ENCODE measurements around the gene ZCWPW2.

ZCWPW2 gene

DNA sequence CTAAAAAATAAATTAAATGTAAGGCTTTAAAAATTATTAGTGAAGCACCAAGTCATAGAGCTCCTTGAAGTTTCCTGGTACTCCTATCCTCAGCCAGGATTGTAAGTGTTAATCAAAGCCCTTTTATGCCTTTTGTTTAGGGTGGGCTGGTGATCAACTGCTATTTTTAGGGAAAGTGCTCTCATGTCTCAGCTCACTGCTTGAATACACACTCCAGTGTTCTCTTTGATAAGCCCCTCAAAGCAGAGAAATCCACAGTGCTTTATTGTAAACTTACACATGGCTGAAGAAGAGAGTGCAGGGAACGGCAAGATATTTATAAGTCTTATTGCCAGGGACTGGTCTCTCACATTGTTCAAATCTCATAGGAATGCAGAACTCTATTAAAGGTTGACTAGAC lies 156.5 kb downstream of the ZCWPW2 start:
- no peaks in the 10 kb centered on the region for H3K27me3 ChIP-seq (ENCODE audit: insufficient read depth, low read depth, severe bottlenecking)
- H3K9me3 ChIP-seq (ENCODE audit: severe bottlenecking), result no peaks in the 10 kb centered on the region
- no peak overlapping the region for H3K27ac ChIP-seq
- no peak overlapping the region for H3K4me3 ChIP-seq (ENCODE audit: low read depth, low read length)
- TF ChIP-seq, protein P1, sequence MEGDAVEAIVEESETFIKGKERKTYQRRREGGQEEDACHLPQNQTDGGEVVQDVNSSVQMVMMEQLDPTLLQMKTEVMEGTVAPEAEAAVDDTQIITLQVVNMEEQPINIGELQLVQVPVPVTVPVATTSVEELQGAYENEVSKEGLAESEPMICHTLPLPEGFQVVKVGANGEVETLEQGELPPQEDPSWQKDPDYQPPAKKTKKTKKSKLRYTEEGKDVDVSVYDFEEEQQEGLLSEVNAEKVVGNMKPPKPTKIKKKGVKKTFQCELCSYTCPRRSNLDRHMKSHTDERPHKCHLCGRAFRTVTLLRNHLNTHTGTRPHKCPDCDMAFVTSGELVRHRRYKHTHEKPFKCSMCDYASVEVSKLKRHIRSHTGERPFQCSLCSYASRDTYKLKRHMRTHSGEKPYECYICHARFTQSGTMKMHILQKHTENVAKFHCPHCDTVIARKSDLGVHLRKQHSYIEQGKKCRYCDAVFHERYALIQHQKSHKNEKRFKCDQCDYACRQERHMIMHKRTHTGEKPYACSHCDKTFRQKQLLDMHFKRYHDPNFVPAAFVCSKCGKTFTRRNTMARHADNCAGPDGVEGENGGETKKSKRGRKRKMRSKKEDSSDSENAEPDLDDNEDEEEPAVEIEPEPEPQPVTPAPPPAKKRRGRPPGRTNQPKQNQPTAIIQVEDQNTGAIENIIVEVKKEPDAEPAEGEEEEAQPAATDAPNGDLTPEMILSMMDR (IDR thresholded peaks at IDR 0.05; ENCODE audit: low read depth, low read length), result no peak
- H3K36me3 ChIP-seq, result no peaks in the 10 kb centered on the region
- DNase-seq, result no peak

DNA sequence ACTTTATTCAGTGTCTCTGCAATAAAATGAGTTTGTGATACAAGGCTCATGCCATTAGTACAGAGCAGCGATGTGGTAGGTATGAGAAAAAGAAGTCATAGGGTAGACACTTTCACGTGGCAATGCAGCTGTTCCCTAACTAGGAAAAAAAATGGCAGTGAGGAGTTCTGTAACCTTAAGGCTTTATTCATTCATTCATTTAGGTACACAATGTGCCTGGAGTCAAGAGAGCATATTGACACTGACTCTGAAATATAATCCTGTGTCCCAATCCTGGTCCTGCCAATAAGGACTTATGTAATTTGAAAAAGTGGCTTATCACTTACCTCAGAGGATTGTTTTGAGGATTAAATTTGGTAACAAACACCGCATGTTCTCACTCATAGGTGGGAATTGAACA lies 173.1 kb downstream of the ZCWPW2 start:
- no peaks in the 10 kb centered on the region for H3K9me3 ChIP-seq (ENCODE audit: severe bottlenecking)
- TF ChIP-seq, protein P1 (IDR thresholded peaks at IDR 0.05; ENCODE audit: low read depth, low read length), result no peak
- no peak overlapping the region for H3K4me3 ChIP-seq (ENCODE audit: low read depth, low read length)
- no peak for DNase-seq
- H3K36me3 ChIP-seq, result no peaks in the 10 kb centered on the region
- no peaks in the 10 kb centered on the region for H3K27me3 ChIP-seq (ENCODE audit: insufficient read depth, low read depth, severe bottlenecking)
- no peak overlapping the region for H3K27ac ChIP-seq

DNA sequence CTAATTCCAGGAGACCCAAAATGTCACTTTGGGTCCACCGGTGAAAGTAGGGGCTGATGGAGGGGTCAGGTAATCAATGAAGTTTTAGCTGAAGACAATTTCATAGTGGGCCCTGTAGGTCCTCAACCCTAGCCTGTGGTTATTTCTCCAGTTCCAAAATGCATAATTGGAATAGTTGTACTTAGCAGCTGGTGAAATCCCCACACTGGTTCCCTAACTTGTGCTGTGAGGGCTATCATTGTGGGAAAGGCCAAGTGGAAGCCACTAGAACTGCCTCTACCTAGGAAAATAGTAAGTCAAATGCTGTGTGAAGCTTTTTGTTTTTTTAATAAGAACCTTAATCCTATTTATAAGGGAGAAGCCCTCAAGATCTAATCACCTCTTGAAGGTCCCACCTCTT lies 193.8 kb downstream of the ZCWPW2 start:
- no peaks in the 10 kb centered on the region for H3K36me3 ChIP-seq
- H3K27me3 ChIP-seq (ENCODE audit: insufficient read depth, low read depth, severe bottlenecking), result no peaks in the 10 kb centered on the region
- peaks cover 3% of the 10 kb centered on the region for H3K9me3 ChIP-seq (ENCODE audit: severe bottlenecking)
- H3K27ac ChIP-seq, result no peak overlapping the region
- no peak for DNase-seq
- no peak overlapping the region for H3K4me3 ChIP-seq (ENCODE audit: low read depth, low read length)
- TF ChIP-seq, protein P1 (IDR thresholded peaks at IDR 0.05; ENCODE audit: low read depth, low read length), result no peak

DNA sequence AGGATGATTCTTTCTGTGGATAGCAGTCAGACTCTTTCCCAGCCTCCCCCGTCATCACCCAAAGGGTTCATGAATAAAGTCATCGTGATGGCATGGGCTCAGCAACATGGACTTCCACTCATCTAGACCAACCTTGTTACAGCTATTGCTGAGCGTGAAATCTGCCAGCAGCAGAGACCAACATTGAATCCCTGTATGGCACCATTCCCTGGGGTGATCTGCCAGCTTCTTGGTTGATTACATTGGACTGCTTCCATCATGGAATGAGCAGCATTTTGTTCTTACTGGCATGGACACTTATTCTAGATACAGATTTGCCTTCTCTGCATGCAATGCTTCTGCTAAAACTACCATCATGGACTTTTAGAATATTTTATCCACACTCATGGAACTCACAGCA lies 195.7 kb downstream of the ZCWPW2 start:
- TF ChIP-seq, protein P1 (IDR thresholded peaks at IDR 0.05; ENCODE audit: low read depth, low read length), result no peak
- DNase-seq, result no peak
- no peak overlapping the region for H3K4me3 ChIP-seq (ENCODE audit: low read depth, low read length)
- no peaks in the 10 kb centered on the region for H3K36me3 ChIP-seq
- peaks cover 3% of the 10 kb centered on the region for H3K9me3 ChIP-seq (ENCODE audit: severe bottlenecking)
- no peaks in the 10 kb centered on the region for H3K27me3 ChIP-seq (ENCODE audit: insufficient read depth, low read depth, severe bottlenecking)
- no peak overlapping the region for H3K27ac ChIP-seq

DNA sequence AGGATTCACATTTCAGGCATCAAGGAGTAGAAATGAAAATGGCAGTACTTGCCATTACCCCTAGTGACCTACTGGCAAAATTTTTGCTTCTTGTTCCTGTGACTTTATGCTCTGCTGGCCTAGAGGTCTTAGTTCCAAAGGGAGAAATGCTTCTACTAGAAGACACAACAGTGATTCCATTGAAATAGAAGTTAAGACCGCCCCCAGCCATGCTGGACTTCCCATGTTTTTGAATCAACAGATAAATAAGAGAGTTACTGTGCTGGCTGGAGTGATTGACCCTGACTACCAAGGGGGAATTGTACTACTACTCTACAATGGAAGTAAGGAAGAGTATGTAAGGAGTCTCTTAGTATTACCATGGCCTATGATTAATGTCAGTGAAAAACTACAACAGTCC lies 196.3 kb downstream of the ZCWPW2 start:
- H3K36me3 ChIP-seq, result no peaks in the 10 kb centered on the region
- TF ChIP-seq, protein P1 (IDR thresholded peaks at IDR 0.05; ENCODE audit: low read depth, low read length), result no peak
- DNase-seq, result no peak
- H3K4me3 ChIP-seq (ENCODE audit: low read depth, low read length), result no peak overlapping the region
- H3K9me3 ChIP-seq (ENCODE audit: severe bottlenecking), result peaks cover 3% of the 10 kb centered on the region
- H3K27ac ChIP-seq, result no peak overlapping the region
- H3K27me3 ChIP-seq (ENCODE audit: insufficient read depth, low read depth, severe bottlenecking), result no peaks in the 10 kb centered on the region

DNA sequence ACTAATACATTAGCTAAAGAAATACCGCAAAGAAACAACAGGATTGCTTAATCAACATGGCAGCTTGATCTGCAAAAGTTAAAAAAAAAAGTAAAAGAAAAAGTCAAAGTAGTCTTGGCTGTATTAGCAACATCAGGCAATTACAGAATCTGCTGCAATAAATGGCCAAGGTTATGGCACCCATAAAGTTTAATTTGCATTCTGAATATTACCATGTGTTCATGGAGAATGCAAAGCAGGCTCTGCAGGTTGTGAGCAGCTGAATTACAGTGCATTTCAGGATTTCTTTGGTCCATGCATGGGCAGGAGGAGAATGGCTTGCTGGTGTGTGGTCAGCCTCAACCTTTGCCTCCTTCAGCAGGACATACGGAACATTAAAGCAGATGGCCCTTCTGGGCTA lies 199.2 kb downstream of the ZCWPW2 start:
- DNase-seq, result no peak
- Histone ChIP-seq H3K9me3 (ENCODE audit: severe bottlenecking) (no peaks in the 10 kb centered on the region), H3K36me3 (no peaks in the 10 kb centered on the region), H3K27ac (no peak overlapping the region), H3K4me3 (ENCODE audit: low read depth, low read length) (no peak overlapping the region), H3K27me3 (ENCODE audit: insufficient read depth, low read depth, severe bottlenecking) (no peaks in the 10 kb centered on the region)
- TF ChIP-seq, protein P1 (IDR thresholded peaks at IDR 0.05; ENCODE audit: low read depth, low read length), result no peak
